ENCODE measurements around the gene ITPR1.

DNA sequence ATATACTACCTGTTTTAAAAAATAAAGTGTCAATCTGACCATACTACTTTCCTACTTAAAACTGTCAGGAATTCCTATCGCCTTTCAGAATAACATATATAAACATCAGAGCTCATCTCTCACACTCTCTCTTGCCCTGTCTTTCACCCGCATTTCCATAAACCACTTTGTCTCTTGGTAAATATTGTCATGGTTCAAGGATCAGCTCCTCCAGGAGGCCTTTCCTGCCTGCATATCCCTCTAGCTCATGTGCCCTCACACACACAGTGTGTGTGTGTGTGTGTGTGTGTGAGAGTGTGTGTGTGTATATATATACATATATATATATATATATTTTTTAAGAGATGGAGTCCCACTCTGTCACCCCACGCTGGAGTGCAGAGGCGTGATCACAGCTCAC is 32.8 kb upstream of the ITPR1 start:
- TF ChIP-seq YY1 (IDR thresholded peaks at IDR 0.05) (no peak), JUND (IDR thresholded peaks at IDR 0.05) (no peak), TAF1 (conservative IDR thresholded peaks at IDR 0.05) (no peak), EGR1 (IDR thresholded peaks at IDR 0.05; ENCODE audit: low read depth in 2 of 2) (no peak), SP1 (IDR thresholded peaks at IDR 0.05) (no peak), NR2F2 (IDR thresholded peaks at IDR 0.05) (no peak)
- TF ChIP-seq, protein P1, sequence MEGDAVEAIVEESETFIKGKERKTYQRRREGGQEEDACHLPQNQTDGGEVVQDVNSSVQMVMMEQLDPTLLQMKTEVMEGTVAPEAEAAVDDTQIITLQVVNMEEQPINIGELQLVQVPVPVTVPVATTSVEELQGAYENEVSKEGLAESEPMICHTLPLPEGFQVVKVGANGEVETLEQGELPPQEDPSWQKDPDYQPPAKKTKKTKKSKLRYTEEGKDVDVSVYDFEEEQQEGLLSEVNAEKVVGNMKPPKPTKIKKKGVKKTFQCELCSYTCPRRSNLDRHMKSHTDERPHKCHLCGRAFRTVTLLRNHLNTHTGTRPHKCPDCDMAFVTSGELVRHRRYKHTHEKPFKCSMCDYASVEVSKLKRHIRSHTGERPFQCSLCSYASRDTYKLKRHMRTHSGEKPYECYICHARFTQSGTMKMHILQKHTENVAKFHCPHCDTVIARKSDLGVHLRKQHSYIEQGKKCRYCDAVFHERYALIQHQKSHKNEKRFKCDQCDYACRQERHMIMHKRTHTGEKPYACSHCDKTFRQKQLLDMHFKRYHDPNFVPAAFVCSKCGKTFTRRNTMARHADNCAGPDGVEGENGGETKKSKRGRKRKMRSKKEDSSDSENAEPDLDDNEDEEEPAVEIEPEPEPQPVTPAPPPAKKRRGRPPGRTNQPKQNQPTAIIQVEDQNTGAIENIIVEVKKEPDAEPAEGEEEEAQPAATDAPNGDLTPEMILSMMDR (IDR thresholded peaks at IDR 0.05; ENCODE audit: low read depth, low read length, missing input control) = no peak
- TF ChIP-seq, protein P2, sequence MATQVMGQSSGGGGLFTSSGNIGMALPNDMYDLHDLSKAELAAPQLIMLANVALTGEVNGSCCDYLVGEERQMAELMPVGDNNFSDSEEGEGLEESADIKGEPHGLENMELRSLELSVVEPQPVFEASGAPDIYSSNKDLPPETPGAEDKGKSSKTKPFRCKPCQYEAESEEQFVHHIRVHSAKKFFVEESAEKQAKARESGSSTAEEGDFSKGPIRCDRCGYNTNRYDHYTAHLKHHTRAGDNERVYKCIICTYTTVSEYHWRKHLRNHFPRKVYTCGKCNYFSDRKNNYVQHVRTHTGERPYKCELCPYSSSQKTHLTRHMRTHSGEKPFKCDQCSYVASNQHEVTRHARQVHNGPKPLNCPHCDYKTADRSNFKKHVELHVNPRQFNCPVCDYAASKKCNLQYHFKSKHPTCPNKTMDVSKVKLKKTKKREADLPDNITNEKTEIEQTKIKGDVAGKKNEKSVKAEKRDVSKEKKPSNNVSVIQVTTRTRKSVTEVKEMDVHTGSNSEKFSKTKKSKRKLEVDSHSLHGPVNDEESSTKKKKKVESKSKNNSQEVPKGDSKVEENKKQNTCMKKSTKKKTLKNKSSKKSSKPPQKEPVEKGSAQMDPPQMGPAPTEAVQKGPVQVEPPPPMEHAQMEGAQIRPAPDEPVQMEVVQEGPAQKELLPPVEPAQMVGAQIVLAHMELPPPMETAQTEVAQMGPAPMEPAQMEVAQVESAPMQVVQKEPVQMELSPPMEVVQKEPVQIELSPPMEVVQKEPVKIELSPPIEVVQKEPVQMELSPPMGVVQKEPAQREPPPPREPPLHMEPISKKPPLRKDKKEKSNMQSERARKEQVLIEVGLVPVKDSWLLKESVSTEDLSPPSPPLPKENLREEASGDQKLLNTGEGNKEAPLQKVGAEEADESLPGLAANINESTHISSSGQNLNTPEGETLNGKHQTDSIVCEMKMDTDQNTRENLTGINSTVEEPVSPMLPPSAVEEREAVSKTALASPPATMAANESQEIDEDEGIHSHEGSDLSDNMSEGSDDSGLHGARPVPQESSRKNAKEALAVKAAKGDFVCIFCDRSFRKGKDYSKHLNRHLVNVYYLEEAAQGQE (IDR thresholded peaks at IDR 0.05) = no peak
- TF ChIP-seq, protein P3, sequence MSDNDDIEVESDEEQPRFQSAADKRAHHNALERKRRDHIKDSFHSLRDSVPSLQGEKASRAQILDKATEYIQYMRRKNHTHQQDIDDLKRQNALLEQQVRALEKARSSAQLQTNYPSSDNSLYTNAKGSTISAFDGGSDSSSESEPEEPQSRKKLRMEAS (IDR thresholded peaks at IDR 0.05) = no peak
